GM21381 (cell line): ENCODE data around the gene CORO7.

Experiments used
- ATAC-seq: cut with Tn5 transposase; IDR thresholded peaks from one replicate; pipeline ENCODE4 v1.9.1; 2021; ENCODE audit warnings: mild to moderate bottlenecking, moderate library complexity; ENCODE audit not compliant: unreplicated experiment

Gene CORO7

DNA sequence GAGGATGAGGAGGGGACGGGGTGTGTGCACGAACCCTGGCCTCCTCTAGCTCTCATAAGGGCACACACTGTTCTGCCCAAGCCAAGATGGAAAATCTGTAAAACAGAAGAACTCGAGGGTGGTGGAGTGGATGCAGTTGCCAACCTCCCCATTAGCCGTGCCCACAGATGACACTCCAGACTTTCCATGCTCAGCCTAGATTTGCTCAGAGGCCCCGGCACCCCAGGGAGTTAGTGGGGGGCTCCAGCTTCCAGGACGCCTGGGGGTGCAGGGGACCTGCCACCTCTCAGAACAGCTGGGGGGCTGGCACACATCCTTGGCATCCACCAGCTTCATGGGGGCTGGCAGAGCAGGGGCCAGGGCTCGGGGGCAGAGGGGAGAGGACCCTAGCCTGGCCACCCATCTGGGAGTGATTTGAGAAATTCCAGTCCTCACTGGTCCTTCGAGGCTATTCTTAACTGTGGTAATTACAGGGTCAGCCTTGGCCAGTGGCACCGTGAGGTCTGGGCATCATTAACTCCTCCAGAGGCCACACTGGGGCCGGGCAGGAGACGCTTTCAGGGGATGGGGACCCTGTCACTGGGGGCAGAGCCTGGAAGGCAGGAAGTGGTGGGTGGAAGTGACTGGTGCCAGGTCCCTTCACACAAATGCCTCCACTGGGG is 30.5 kb downstream of the CORO7 start:
- no peak for ATAC-seq

DNA sequence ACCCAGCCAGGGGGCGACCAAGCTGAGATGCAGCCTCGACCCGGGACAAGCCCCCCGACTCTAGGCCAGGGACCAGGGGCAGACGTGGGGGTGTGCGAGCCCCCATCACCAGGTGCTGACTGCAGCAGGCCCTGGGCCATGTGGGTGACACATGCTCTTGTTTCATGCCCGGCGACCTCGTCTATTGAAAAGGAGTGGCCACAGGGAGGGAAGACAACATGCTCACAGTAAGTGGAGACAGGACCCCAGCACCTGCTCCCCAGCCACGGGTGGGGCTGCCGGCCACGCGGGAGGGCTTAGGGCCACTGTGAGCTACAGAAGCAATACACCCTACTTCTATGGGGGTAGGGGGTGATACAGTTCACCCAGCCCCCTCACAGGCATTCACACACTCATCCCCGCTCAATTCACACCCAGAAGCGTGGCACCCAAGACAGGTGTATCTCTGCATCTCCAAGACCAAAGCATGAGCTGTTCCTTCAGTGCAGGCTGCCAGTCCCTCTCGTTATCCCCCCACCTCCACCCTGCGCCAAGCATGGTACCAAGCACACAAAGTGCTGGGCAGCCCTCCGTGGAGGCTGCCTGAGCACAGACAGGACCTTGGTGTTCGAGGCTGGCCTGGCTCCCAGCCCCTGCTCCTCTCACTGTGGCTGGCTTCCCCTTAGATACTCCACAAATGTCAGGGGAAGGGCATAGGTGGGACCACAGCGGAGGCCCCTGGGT is 31.2 kb downstream of the CORO7 start:
- no peak for ATAC-seq

GRCh38 chr16:4384509-4384942 is 31.9 kb downstream of the CORO7 start:
- no peak for ATAC-seq

DNA sequence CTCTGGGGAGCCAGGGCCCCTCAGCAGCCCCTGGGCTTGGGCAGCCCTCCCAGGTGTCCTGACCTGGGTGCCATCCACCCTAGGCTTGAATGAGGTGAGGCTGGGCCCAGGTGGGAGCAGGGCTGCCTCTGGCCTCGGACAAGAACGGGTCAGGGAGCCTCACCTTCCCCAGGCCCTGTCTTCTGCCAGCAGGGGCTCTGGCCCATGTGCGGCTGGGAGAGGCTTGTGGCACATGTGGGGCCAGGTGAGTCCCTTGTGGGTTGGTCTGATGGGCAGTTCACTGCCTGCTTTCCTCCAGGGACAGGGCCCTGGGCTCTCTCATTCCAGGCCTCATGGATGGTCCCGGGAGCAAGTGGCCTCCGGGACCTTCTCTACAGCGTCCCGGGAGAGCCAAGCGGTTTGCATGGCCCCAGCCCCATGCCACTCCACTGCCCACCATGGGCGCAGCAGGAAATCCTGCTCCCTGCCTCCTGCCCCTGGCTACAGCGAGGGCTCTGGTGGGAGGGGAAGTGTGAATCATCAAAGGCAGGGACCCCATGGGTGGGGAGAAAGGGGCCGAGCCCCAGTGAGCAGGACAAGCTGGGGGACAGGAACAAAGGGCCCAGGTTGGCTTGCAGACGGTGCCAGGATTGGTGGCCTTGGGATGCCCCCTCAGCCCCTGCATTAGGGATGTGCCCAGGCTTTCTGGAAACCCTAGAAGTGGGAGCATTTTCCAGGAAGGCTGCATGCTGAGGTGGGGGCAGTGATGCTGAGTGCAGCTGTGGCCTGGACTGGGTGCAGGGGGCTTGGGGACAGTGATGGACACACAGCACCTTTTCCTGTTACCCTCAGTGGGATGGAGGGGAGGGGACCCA is 32.6 kb downstream of the CORO7 start:
- no peak for ATAC-seq

DNA sequence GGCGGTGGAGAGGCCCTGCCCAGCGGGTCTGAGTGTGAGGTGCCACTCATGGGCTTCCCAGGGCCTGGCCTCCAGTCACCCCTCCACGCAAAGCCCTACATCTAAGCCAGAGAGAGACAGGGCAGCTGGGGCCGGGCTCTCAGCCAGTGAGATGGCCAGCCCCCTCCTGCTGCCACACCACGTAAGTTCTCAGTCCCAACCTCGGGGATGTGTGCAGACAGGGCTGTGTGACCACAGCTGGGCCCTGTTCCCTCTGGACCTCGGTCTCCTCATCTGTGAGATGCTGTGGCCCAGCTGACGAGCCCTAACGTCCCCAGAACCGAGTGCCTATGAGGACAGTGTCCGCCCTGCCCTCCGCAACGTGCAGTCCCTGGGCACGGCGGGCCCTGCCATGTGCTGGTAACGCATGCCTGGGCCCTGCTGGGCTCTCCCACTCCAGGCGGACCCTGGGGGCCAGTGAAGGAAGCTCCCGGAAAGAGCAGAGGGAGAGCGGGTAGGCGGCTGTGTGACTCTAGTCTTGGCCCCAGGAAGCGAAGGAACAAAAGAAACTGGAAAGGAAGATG is 33.5 kb downstream of the CORO7 start:
- ATAC-seq, result no peak

GRCh38 chr16:4381935-4382794 is 34.2 kb downstream of the CORO7 start:
- no peak for ATAC-seq

GRCh38 chr16:4381072-4381934 is 35.1 kb downstream of the CORO7 start:
- ATAC-seq, result no peak

GRCh38 chr16:4380119-4381063 is 36.0 kb downstream of the CORO7 start:
- no peak for ATAC-seq

DNA sequence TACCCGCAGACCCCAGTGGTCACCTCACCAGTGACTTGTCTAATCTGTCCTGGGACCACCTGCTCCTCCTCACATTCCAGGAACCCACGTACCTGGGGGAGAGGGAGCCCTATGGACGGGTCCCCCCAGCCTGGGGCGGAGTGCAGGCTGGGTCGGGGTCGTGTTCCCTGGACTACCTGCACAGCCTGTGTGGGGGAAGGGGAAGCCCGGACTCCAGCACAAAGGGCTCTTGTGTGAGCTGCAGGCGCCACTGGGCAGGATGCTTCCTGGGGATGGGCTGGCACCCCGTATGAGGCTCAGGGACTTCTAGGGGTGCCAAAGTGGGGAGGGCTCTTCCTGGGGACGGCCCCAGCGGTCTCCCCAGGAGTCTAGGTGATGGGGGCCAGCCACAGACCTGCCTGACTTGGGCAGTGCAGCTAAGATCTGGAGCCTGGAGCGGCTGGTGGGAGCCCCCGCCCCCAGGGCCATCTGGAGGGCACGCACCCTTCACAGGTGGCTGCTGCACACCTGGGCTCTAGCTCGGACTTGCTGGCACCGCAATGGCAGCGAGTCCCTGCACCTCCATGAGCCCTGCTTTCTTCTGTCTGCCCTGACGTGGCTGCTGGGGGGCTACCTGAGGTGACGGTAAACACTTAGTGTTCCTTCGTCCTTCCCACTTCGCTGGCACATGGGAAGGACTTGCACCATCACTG is 37.3 kb downstream of the CORO7 start:
- ATAC-seq, result no peak

- ATAC-seq, result no peak
These were observed 38.2 kb downstream of the CORO7 start for GRCh38 chr16:4378161-4378666.

DNA sequence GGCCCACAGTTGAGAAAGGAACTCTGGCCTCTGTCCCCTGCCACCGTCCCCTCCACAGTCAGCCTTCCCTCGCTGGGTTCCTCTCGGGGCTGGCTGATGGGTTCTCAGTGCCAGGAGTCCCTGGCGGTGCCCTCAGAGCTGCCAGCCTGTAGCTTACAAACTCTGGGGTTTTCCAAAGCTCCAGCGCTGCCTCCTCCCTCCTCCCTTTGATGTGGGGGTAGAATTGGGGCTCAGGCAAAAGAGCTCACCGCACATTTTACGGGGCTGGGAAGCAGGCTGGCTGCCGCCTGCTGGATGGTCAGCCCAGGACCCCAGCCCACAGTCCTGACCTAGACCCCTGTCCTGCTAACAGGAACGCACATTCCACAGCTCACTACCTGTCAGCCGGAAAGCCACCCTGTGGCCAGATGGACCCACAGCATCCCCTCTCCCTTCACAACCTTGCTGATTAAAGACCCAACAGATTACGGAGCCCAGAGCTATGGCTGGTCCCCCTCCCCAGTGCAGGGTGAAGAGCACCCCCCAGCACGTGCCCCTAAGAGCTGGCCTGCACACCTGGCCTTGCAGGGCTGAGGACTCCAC is 38.7 kb downstream of the CORO7 start:
- ATAC-seq, result no peak

DNA sequence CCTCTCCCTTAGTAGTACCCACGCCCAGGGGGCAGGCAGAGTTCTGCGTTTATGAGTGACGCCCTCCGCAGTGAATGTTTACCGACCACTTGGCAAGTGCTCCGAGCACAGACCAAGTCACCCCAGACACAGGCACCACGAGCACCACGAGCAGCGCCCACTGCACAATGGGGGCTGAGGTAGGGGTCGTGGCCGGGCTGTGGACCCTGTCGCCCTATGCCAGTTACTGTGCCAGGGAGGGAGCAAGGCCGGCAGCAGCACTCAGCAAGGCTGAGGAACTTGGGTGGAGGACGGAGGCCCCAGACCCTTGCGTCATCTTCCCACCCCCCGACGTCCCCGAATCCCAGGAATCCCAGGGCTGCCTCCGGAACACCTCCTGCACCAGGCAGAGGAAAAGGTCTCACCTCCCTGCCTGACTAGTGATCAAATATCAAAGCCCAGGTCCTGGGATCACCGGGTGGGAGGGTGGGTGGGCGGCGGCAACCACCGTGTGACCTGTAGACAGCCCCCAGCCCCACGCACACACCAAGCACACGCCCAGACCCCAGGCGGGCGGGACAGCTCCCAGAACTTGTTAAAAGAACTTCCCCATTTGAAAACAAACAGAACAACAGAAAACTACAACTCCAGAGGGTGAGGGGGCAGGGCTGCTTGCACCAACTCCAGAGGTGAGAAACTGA is 39.4 kb downstream of the CORO7 start:
- ATAC-seq, result no peak

- no peak for ATAC-seq
These were observed 40.1 kb downstream of the CORO7 start for GRCh38 chr16:4376126-4376892.

- ATAC-seq, result no peak
These were observed 40.7 kb downstream of the CORO7 start for GRCh38 chr16:4375717-4376116.

DNA sequence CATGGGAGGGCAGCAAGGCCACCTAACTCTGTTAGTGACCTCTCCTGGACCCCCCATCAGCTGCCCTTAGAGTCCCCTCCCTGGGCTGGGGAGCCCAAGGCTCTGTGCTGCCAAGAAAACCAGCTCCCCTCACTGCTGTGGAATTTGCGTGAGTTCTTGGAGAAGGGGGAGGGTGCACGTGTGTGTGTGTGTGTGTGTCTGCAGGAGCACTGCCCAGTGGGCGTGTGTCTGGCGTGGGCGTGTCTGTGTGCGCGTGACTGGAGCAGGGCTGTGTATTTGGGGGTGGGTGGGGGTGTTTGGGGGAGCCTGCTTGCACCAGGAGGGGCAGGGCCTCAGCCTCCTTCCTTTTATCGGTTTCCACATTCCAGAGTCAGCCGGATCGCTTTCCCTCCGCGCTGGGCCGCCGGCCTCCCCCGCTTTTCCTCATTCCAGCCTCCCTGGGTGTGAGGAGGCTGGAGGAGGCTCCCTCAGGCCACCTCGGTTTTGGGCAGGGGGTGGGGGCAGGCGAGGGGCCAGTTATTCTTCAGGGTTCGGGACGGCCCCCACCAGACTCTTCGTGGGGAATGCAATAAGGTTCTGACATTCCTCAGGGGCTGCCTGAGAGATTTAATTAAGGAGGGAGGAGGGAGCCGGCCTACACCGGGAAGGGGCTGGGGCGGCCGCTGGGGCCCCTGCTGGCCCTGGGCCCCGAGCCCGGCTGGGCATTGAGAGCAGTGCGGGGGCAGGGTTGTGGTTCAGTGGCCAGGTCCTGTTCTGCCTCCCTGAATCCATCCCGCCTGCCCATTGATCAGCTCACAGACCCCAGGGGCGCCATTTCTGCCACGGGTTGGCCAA is 42.3 kb downstream of the CORO7 start:
- ATAC-seq, result no peak
